Stimulated activated CD4-positive, alpha-beta T cell treated with anti-CD3 and anti-CD28 coated beads, Interleukin-12 subunit alpha, Interleukin-12 subunit beta, amount 100 ng/mL, for 24 hours (primary cell): ENCODE results near the gene NKX2-4.

Experiments
- DNase-seq, 2 experiments: peaks; one replicate each; pipeline ENCODE4 v3.0.0-alpha.2; 2020; ENCODE audit warnings: low read depth in 2 of 2

The NKX2-4 gene

DNA sequence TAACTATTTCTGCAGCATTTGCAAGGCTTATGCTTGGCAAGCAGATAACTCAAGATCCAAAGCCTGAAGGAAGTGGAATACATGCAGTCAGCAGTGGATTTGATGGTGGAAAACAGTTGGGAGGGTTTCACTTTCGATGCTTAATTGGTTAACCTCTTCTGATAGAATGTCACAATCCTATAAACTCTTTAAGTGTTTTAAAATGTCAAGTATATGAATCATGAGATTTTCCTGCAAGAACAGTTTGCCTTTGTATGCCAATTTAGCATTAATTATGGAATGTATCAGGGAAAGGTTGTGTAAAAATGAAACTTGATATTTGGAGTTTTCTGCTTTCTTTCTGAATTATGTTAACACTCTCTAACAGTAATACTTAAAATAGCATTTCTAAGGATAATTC lies 36.6 kb downstream of the NKX2-4 start:
- no peak for DNase-seq

DNA sequence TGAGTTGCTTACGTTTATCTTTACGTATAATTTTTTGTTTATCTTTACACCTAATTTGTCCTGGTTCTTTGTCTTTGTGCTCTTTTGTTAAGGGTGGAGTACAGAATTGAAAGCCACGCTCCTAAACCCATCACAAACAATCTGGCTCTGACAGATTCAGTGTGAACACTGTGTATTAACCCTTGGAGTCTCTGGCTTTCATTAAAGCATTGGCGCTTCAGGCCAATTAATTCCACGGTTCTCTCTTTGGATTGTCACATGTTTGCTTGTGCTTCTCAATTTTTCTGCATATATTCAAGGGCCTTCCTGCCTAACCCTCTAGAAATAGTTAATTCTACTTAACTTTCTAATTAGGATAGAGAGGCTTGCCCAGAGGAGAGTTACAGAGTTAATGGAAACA lies 38.6 kb downstream of the NKX2-4 start:
- no peak for DNase-seq

GRCh38 chr20:21357844-21358243 lies 39.5 kb downstream of the NKX2-4 start:
- DNase-seq: no peak

GRCh38 chr20:21356386-21356785 lies 40.9 kb downstream of the NKX2-4 start:
- no peak for DNase-seq

GRCh38 chr20:21355981-21356380 lies 41.3 kb downstream of the NKX2-4 start:
- no peak for DNase-seq

DNA sequence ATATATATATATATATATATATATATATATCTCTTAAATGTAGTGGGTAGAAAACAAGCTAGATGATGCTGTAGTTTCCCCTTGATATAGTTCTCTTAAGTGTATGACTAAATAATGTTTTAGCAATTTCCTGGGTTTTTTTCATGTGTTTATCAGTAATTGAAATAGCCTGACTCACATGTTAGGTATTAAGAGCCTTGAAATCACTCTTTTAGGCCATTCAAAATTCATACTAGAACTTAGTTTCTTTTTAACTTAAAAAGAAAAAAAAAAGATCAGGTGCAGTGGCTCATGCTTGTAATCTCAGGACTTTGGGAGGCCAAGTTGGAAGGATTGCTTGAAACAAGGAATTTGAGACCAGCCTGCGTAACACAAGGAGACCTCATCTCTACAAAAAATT lies 44.1 kb downstream of the NKX2-4 start:
- no peak for DNase-seq

- DNase-seq: no peak
Measured at GRCh38 chr20:21352703-21353102, 44.6 kb downstream of the NKX2-4 start.
